HepG2 (cell line): Measurements from ENCODE around the gene MYO9A. TPM values are rescaled to one million over a fixed set of nuclear protein-coding genes. Genes with fewer than 3 reads are reported as not detected.
A peak's percentile ranks its signal among the peaks of the same experiment; 100 is the strongest.

Source experiments
- AFF4 ChIP-seq: sonication (generic); formaldehyde crosslinking; IDR thresholded peaks from 2 replicates; pipeline ENCODE4 v1.4.0; 2020; ENCODE audit warnings: missing genetic modification reagents
- HBP1 ChIP-seq: IDR thresholded peaks from 2 replicates; pipeline ENCODE4 v1.6.1; 2016; ENCODE audit warnings: low read depth, control low read depth
- ISX ChIP-seq: sonication (generic); formaldehyde crosslinking; conservative IDR thresholded peaks from 2 replicates; pipeline ENCODE4 v1.5.0; 2020; ENCODE audit warnings: missing genetic modification reagents
- KDM5A ChIP-seq: fragments of 200-600 bp; sonication (generic); IDR thresholded peaks from 2 replicates; pipeline ENCODE4 v1.7.0; 2018; ENCODE audit warnings: antibody characterized with exemption, mild to moderate bottlenecking, low read length, borderline replicate concordance
- MTF2 ChIP-seq: sonication (generic); formaldehyde crosslinking; IDR thresholded peaks from 2 replicates; pipeline ENCODE4 v1.5.0; 2020; ENCODE audit warnings: missing genetic modification reagents, borderline replicate concordance
- PCBP2 ChIP-seq: fragments of 200-400 bp; formaldehyde crosslinking; optimal IDR thresholded peaks from 2 replicates; pipeline ENCODE3; 2018; ENCODE audit warnings: low read length, low read depth; ENCODE audit not compliant: poor library complexity, severe bottlenecking
- POLR2G ChIP-seq: fragments of 200-400 bp; formaldehyde crosslinking; IDR thresholded peaks from 2 replicates; pipeline ENCODE4 v1.6.1; 2018; ENCODE audit warnings: mild to moderate bottlenecking, low read depth, low read length, moderate library complexity
- RBM39 ChIP-seq: fragments of 200-400 bp; formaldehyde crosslinking; IDR thresholded peaks from one replicate; pipeline ENCODE4 v1.6.1; 2018; ENCODE audit warnings: antibody characterized with exemption, mild to moderate bottlenecking, low read depth, low read length; ENCODE audit not compliant: poor library complexity, severe bottlenecking
- SMC3 ChIP-seq: IDR thresholded peaks from 2 replicates; pipeline ENCODE4 v1.6.1; 2011; ENCODE audit warnings: low read length, improper control_type of control experiment
- TOE1 ChIP-seq: sonication (generic); formaldehyde crosslinking; IDR thresholded peaks from 2 replicates; pipeline ENCODE4 v1.4.0; 2020; ENCODE audit warnings: mild to moderate bottlenecking, missing genetic modification reagents
- TSC22D2 ChIP-seq: sonication (generic); formaldehyde crosslinking; IDR thresholded peaks from 2 replicates; pipeline ENCODE4 v1.5.1; 2020; ENCODE audit warnings: missing genetic modification reagents, mild to moderate bottlenecking, borderline replicate concordance
- ZBTB21 ChIP-seq: sonication (generic); formaldehyde crosslinking; IDR thresholded peaks from 2 replicates; pipeline ENCODE4 v1.4.0; 2020; ENCODE audit warnings: missing genetic modification reagents
- ZBTB46 ChIP-seq: sonication (generic); formaldehyde crosslinking; IDR thresholded peaks from 2 replicates; pipeline ENCODE4 v1.4.0; 2020; ENCODE audit warnings: mild to moderate bottlenecking, missing genetic modification reagents, borderline replicate concordance
- ZKSCAN1 ChIP-seq: fragments of 150-350 bp; IDR thresholded peaks from 2 replicates; pipeline ENCODE4 v1.6.1; 2014; ENCODE audit warnings: low read length
- ZNF350 ChIP-seq: sonication (generic); formaldehyde crosslinking; IDR thresholded peaks from 2 replicates; pipeline ENCODE4 v1.4.0; 2020; ENCODE audit warnings: mild to moderate bottlenecking, low read depth, missing genetic modification reagents, borderline replicate concordance
- ZNF552 ChIP-seq: sonication (generic); formaldehyde crosslinking; IDR thresholded peaks from 2 replicates; pipeline ENCODE4 v1.9.0; 2022; ENCODE audit warnings: missing genetic modification reagents, mild to moderate bottlenecking, borderline replicate concordance
- ZSCAN20 ChIP-seq: sonication (generic); formaldehyde crosslinking; IDR thresholded peaks from 2 replicates; pipeline ENCODE4 v1.4.0; 2020; ENCODE audit warnings: missing genetic modification reagents, mild to moderate bottlenecking, borderline replicate concordance
- ZSCAN25 ChIP-seq: sonication (generic); formaldehyde crosslinking; IDR thresholded peaks from 2 replicates; pipeline ENCODE4 v1.8.0; 2022; ENCODE audit warnings: mild to moderate bottlenecking, missing genetic modification reagents
- ZSCAN31 ChIP-seq: sonication (generic); formaldehyde crosslinking; IDR thresholded peaks from 2 replicates; pipeline ENCODE4 v1.5.0; 2020; ENCODE audit warnings: low read depth, mild to moderate bottlenecking, missing genetic modification reagents
- polyA plus RNA-seq, 8 experiments: library from polyadenylated mRNA; depleted of rRNA in 3 of 8; stranded (reverse) in 7 of 8; unstranded in 1 of 8; fragments of >200 nt; fragmentation: Illumina TruSeq in 4 of 8; extraction: Trizol in 4 of 8; gene quantifications; 2 replicates each; pipeline versions ENCODE4 v1.2.1 to v1.2.3, GENCODE V29; 2011 to 2016; ENCODE audit warnings: low read depth in 4 of 8, missing spikeins in 1 of 8, mixed read lengths in 1 of 8; ENCODE audit not compliant: insufficient read depth in 1 of 8
- total RNA-seq, 5 experiments: library from RNA; depleted of rRNA; stranded (reverse); fragments of >200 nt; fragmentation: Illumina TruSeq; extraction: Trizol; gene quantifications; 2 replicates each; pipeline ENCODE4 v1.2.3, GENCODE V29; 2016; ENCODE audit warnings: low read depth in 1 of 5
- TF ChIP-seq, protein P1 (sequence below): sonication (generic); formaldehyde crosslinking; IDR thresholded peaks from 2 replicates; pipeline ENCODE4 v1.9.0; 2021; ENCODE audit warnings: missing genetic modification reagents, borderline replicate concordance
- TF ChIP-seq, protein P2 (sequence below): IDR thresholded peaks from 2 replicates; pipeline ENCODE4 v1.6.1; 2016; ENCODE audit warnings: control low read depth

MYO9A gene
- total and polyA plus RNA-seq, 2 of the 13 experiments (the other 11 are each of a cell fraction or from before 2014, with no cell fraction given): 4.8 to 15.3 TPM

DNA sequence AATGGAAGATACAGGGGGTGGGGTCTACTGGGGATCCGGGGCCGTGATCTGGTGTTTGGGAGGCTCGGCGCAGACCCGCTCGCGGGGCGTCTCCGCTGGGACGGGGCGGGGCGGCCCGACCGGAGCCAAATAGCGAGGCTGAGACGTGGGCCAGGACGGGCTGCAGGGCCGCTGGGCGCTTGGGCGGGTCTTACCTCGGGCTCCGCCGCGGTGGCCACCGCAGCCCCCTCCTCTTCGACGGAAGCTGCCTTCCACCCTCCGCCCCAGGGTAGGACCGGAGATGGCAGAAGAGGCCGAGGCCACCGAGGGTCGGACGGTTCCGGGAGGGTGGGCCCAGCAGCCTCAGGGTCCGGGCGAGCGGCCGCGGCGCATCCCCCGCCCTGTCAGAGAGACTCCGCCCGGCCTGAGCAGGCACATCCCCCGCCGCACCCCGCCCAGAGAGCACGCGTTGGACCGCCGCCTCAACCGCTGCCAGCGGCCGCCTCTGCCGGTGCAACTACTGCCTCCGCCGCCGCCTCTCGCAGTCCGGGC lies 399 bp downstream of the MYO9A start (continued):
- TF ChIP-seq ZSCAN31 (0 out of 2 replicates have a peak, but pooled peaks have one; percentile 11), ZSCAN20 (no peak), POLR2G (no peak), ZNF552 (no peak; the same call in 1 of the 2 replicates), RBM39 (no peak), HBP1 (CRISPR knock-in tag) (no peak), ZSCAN25 (CRISPR knock-in tag) (no peak), ZNF350 (no peak), MTF2 (CRISPR knock-in tag) (peak; percentile 45; the same call in 1 of the 2 replicates), ZKSCAN1 (no peak), ISX (CRISPR knock-in tag) (no peak), PCBP2 (no peak), TOE1 (CRISPR knock-in tag) (no peak), KDM5A (no peak), SMC3 (no peak), AFF4 (CRISPR knock-in tag) (no peak), ZBTB46 (CRISPR knock-in tag) (no peak), TSC22D2 (CRISPR knock-in tag) (peak; percentile 57; the same call in 1 of the 2 replicates), ZBTB21 (CRISPR knock-in tag) (no peak)
- TF ChIP-seq, protein P1, sequence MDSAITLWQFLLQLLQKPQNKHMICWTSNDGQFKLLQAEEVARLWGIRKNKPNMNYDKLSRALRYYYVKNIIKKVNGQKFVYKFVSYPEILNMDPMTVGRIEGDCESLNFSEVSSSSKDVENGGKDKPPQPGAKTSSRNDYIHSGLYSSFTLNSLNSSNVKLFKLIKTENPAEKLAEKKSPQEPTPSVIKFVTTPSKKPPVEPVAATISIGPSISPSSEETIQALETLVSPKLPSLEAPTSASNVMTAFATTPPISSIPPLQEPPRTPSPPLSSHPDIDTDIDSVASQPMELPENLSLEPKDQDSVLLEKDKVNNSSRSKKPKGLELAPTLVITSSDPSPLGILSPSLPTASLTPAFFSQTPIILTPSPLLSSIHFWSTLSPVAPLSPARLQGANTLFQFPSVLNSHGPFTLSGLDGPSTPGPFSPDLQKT (CRISPR knock-in tag): no peak
- TF ChIP-seq, protein P2, sequence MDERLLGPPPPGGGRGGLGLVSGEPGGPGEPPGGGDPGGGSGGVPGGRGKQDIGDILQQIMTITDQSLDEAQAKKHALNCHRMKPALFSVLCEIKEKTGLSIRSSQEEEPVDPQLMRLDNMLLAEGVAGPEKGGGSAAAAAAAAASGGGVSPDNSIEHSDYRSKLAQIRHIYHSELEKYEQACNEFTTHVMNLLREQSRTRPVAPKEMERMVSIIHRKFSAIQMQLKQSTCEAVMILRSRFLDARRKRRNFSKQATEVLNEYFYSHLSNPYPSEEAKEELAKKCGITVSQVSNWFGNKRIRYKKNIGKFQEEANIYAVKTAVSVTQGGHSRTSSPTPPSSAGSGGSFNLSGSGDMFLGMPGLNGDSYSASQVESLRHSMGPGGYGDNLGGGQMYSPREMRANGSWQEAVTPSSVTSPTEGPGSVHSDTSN: no peak
